WTC11 (cell line): ENCODE measurements around the gene PRPF6. TPM values are rescaled to one million over a fixed set of nuclear protein-coding genes. Genes with fewer than 3 reads are reported as not detected.

Source experiments
- ATAC-seq: fragments of 200-7000 bp; cut with Tn5 transposase; 2 replicates; pipeline ENCODE4 v1.10.0; 2021; ENCODE audit warnings: mild to moderate bottlenecking, moderate library complexity
- CTCF ChIA-PET: fragments of 300-600 bp; sonication (Branson Sonifier 250); formaldehyde crosslinking; loops from one replicate; lab custom pipeline; 2021; ENCODE audit warnings: antibody characterized with exemption; lab: Charles Lee
- POLR2A ChIA-PET: fragments of 350-600 bp; sonication (Branson Sonifier 250); formaldehyde crosslinking; loops from one replicate; lab custom pipeline; 2021; ENCODE audit warnings: antibody characterized with exemption; lab: Charles Lee
- DNase-seq: peaks from one replicate; pipeline ENCODE4 v3.0.0; 2021; ENCODE audit warnings: low spot score
- H3K27ac Mint-ChIP-seq: 2 replicates; pipeline ENCODE4 v1.8.0; 2021; ENCODE audit warnings: mixed read lengths
- H3K27me3 Mint-ChIP-seq: 2 replicates; pipeline ENCODE4 v1.8.0; 2021; ENCODE audit warnings: low read depth, mild to moderate bottlenecking, moderate library complexity, mixed read lengths
- H3K36me3 Mint-ChIP-seq: 2 replicates; pipeline ENCODE4 v1.8.0; 2021; ENCODE audit warnings: mixed read lengths
- H3K4me1 Mint-ChIP-seq: 2 replicates; pipeline ENCODE4 v1.8.0; 2022; ENCODE audit warnings: mixed read lengths
- H3K4me3 Mint-ChIP-seq: 2 replicates; pipeline ENCODE4 v1.8.0; 2021; ENCODE audit warnings: mild to moderate bottlenecking, moderate library complexity, mixed read lengths
- H3K9me3 Mint-ChIP-seq: 2 replicates; pipeline ENCODE4 v1.8.0; 2021; ENCODE audit warnings: mixed read lengths
- ATF2 ChIP-seq: sonication (generic); formaldehyde crosslinking; IDR thresholded peaks from 2 replicates; pipeline ENCODE4 v1.8.1; 2022; ENCODE audit warnings: low read depth, missing genetic modification reagents, borderline replicate concordance
- CDX4 ChIP-seq: fragments of 250-450 bp; sonication (Bioruptor Pico); IDR thresholded peaks from 2 replicates; pipeline ENCODE4 v1.9.0; 2021; ENCODE audit warnings: moderate library complexity, mild to moderate bottlenecking, inconsistent platforms, borderline replicate concordance
- ELF4 ChIP-seq: sonication (generic); formaldehyde crosslinking; IDR thresholded peaks from 2 replicates; pipeline ENCODE4 v1.8.1; 2022; ENCODE audit warnings: low read depth, mild to moderate bottlenecking, moderate library complexity, missing genetic modification reagents
- FOXK1 ChIP-seq: sonication (generic); formaldehyde crosslinking; IDR thresholded peaks from 2 replicates; pipeline ENCODE4 v1.8.0; 2022; ENCODE audit warnings: mild to moderate bottlenecking, moderate library complexity, missing genetic modification reagents
- FOXP1 ChIP-seq: sonication (generic); formaldehyde crosslinking; IDR thresholded peaks from 2 replicates; pipeline ENCODE4 v1.8.0; 2022; ENCODE audit warnings: missing genetic modification reagents, mild to moderate bottlenecking, moderate library complexity, borderline replicate concordance
- NFYB ChIP-seq: sonication (generic); formaldehyde crosslinking; conservative IDR thresholded peaks from 2 replicates; pipeline ENCODE4 v1.8.0; 2022; ENCODE audit warnings: low read depth, missing genetic modification reagents
- PRDM15 ChIP-seq: sonication (generic); formaldehyde crosslinking; IDR thresholded peaks from 2 replicates; pipeline ENCODE4 v1.8.0; 2022; ENCODE audit warnings: missing genetic modification reagents
- ZBTB21 ChIP-seq: sonication (generic); formaldehyde crosslinking; IDR thresholded peaks from 2 replicates; pipeline ENCODE4 v1.8.1; 2023; ENCODE audit warnings: mild to moderate bottlenecking, missing genetic modification reagents, borderline replicate concordance
- ZBTB43 ChIP-seq: sonication (generic); formaldehyde crosslinking; IDR thresholded peaks from 2 replicates; pipeline ENCODE4 v1.8.1; 2023; ENCODE audit warnings: mild to moderate bottlenecking, missing genetic modification reagents
- ZNF138 ChIP-seq: sonication (generic); formaldehyde crosslinking; conservative IDR thresholded peaks from 2 replicates; pipeline ENCODE4 v1.8.1; 2022; ENCODE audit warnings: mild to moderate bottlenecking, moderate library complexity, missing genetic modification reagents
- ZNF532 ChIP-seq: fragments of 250-450 bp; sonication (Bioruptor Pico); IDR thresholded peaks from 2 replicates; pipeline ENCODE4 v1.9.0; 2021; ENCODE audit warnings: mild to moderate bottlenecking, borderline replicate concordance
- total RNA-seq: library from RNA; stranded (reverse); gene quantifications from 3 replicates; pipeline ENCODE4 v1.2.3, GENCODE V29; 2021

The PRPF6 gene
- total RNA-seq, 1 experiment from 2014 or later, result 79.4 TPM

GRCh38 chr20:63932606-63933160 is 48.2 kb upstream of the PRPF6 start (continued):
- TF ChIP-seq ATF2 (CRISPR knock-in tag) (no peak), ZBTB21 (CRISPR knock-in tag) (no peak)

GRCh38 chr20:63933646-63934045 is 47.3 kb upstream of the PRPF6 start:
- DNase-seq (no peak), ATAC-seq (no peak)
- ChIA-PET CTCF (interaction anchor here (0.6 to 2.6 kb wide), 15 partner anchors 9 to 396 kb away, joined by 3 to 21 read pairs (median 4); partner anchors contain the start of genes PRPF6, PTK6 and UCKL1), POLR2A (interaction anchor here (0.6 kb wide), 1 partner anchor 173 kb away, joined by 6 read pairs; no protein-coding TSS in a partner anchor)
- H3K27ac Mint-ChIP-seq, result no peak overlapping the region
- H3K9me3 Mint-ChIP-seq, result no peaks in the 10 kb centered on the region
- H3K27me3 Mint-ChIP-seq, result no peaks in the 10 kb centered on the region
- H3K4me3 Mint-ChIP-seq, result no peak overlapping the region
- TF ChIP-seq PRDM15 (CRISPR knock-in tag), result no peak
- no peak for TF ChIP-seq ELF4 (CRISPR knock-in tag)
- TF ChIP-seq ZBTB43 (CRISPR knock-in tag), result no peak
- TF ChIP-seq NFYB (CRISPR knock-in tag), result no peak
- TF ChIP-seq ZNF532 (CRISPR knock-in tag), result no peak
- no peak for TF ChIP-seq ZNF138 (CRISPR knock-in tag)
- TF ChIP-seq FOXP1, result no peak
- TF ChIP-seq FOXK1 (CRISPR knock-in tag), result no peak
- no peak for TF ChIP-seq CDX4 (CRISPR knock-in tag)
- H3K4me1 Mint-ChIP-seq, result 0 out of 2 replicates have a peak, but pooled peaks cover 2% of the 10 kb centered on the region
- peaks cover 33% of the 10 kb centered on the region for H3K36me3 Mint-ChIP-seq
